Natural killer cell (primary cell): ENCODE results near the gene KIF3B. TPM values are rescaled to one million over a fixed set of nuclear protein-coding genes. Genes with fewer than 3 reads are reported as not detected.

ENCODE experiments used
- ATAC-seq, 3 donors: fragments of 150-1000 bp in 2 of 3; fragments of 200-7000 bp in 1 of 3; cut with Tn5 transposase; 1 replicate in 1 of 3; 2 replicates in 2 of 3; pipeline ENCODE4 v1.10.0; 2021; ENCODE audit warnings: mild to moderate bottlenecking in 2 of 3, moderate library complexity in 2 of 3
- DNase-seq, 2 donors: peaks; one replicate each; pipeline versions ENCODE4 v3.0.0 to v3.0.0-alpha.2; 2013 to 2021; ENCODE audit warnings: mixed read lengths in 1 of 2
- H3K27ac ChIP-seq: one replicate; pipeline ENCODE4 v1.5.1; 2013; ENCODE audit warnings: mild to moderate bottlenecking, low read length
- H3K27me3 ChIP-seq: one replicate; pipeline ENCODE4 v1.6.1; 2013; ENCODE audit warnings: low read length; ENCODE audit not compliant: control insufficient read depth, insufficient read depth
- H3K36me3 ChIP-seq: one replicate; pipeline ENCODE4 v1.6.1; 2013; ENCODE audit warnings: low read length; ENCODE audit not compliant: control insufficient read depth, insufficient read depth
- H3K4me1 ChIP-seq: one replicate; pipeline ENCODE4 v1.6.1; 2013; ENCODE audit warnings: low read length; ENCODE audit not compliant: control insufficient read depth, insufficient read depth
- H3K4me3 ChIP-seq: one replicate; pipeline ENCODE4 v1.5.1; 2013; ENCODE audit warnings: low read length
- H3K9me3 ChIP-seq: one replicate; pipeline ENCODE4 v1.6.1; 2013; ENCODE audit warnings: low read length; ENCODE audit not compliant: control insufficient read depth, insufficient read depth
- H3K27ac Mint-ChIP-seq, 2 donors: one replicate each; pipeline ENCODE4 v1.8.0; 2022; ENCODE audit warnings: mild to moderate bottlenecking in 2 of 2, mixed read lengths in 2 of 2, moderate library complexity in 1 of 2
- H3K27me3 Mint-ChIP-seq, 2 donors: one replicate each; pipeline ENCODE4 v1.8.0; 2022; ENCODE audit warnings: low read depth in 2 of 2, mixed read lengths in 2 of 2
- H3K36me3 Mint-ChIP-seq: one replicate; pipeline ENCODE4 v1.8.0; 2022; ENCODE audit warnings: mixed read lengths
- H3K4me1 Mint-ChIP-seq, 2 donors: one replicate each; pipeline ENCODE4 v1.8.0; 2022; ENCODE audit warnings: mixed read lengths in 2 of 2
- H3K4me3 Mint-ChIP-seq: one replicate; pipeline ENCODE4 v1.8.0; 2022; ENCODE audit warnings: mild to moderate bottlenecking, moderate library complexity, mixed read lengths
- H3K9me3 Mint-ChIP-seq, 2 donors: one replicate each; pipeline ENCODE4 v1.8.0; 2022; ENCODE audit warnings: mixed read lengths in 2 of 2
- WGBS: methylation state at CpG from one replicate; pipeline ENCODE4 v1.1.7; 2013; ENCODE audit warnings: missing lambda C conversion rate; ENCODE audit not compliant: insufficient coverage; 5-methylcytosine and 5-hydroxymethylcytosine counted together
- intact Hi-C: fragments of 100-400 bp; cut with micrococcal nuclease; formaldehyde crosslinking; loops from one replicate; pipeline ENCODE4 v1.14.2; 2022
- total RNA-seq, 4 donors: library from RNA; stranded (reverse); fragments of 120-200 nt in 1 of 4; gene quantifications; one replicate each; pipeline versions ENCODE4 v1.2.3 to v1.2.4, GENCODE V29; 2013 to 2022
- TF ChIP-seq, protein P1 (sequence below): fragments of 200-600 bp; IDR thresholded peaks from one replicate; pipeline ENCODE4 v1.8.0; 2022; ENCODE audit warnings: antibody characterized with exemption

KIF3B gene
- total RNA-seq, 3 donors from 2014 or later (not counting 1 experiment from before 2014, with no cell fraction given), result 10.2 to 14.3 (median 13.2) TPM

DNA sequence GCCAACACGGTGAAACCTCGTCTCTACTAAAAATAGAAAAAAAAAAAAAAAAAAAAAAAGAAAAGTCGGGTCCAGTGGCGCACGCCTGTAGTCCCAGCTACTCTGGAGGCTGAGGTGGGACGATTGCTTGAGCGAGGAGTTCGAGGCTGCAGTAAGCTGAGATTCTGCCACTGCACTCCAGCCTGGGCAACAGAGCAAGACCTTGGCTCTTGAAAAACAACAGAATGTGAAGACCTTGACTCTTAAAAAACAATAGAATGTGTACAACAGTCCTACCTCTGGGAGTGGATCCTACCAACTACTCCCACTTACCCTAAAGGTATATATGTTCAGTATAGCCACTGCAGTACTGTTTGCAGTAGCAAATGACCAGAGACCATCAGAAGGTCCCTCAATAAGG lies 15.1 kb downstream of the KIF3B start:
- H3K27me3 ChIP-seq, result no peaks in the 10 kb centered on the region
- H3K36me3 Mint-ChIP-seq, result no peaks in the 10 kb centered on the region
- ATAC-seq, result no peak
- H3K4me1 Mint-ChIP-seq, result peaks cover 13 to 14% of the 10 kb centered on the region in 2 donors
- TF ChIP-seq, protein P1, sequence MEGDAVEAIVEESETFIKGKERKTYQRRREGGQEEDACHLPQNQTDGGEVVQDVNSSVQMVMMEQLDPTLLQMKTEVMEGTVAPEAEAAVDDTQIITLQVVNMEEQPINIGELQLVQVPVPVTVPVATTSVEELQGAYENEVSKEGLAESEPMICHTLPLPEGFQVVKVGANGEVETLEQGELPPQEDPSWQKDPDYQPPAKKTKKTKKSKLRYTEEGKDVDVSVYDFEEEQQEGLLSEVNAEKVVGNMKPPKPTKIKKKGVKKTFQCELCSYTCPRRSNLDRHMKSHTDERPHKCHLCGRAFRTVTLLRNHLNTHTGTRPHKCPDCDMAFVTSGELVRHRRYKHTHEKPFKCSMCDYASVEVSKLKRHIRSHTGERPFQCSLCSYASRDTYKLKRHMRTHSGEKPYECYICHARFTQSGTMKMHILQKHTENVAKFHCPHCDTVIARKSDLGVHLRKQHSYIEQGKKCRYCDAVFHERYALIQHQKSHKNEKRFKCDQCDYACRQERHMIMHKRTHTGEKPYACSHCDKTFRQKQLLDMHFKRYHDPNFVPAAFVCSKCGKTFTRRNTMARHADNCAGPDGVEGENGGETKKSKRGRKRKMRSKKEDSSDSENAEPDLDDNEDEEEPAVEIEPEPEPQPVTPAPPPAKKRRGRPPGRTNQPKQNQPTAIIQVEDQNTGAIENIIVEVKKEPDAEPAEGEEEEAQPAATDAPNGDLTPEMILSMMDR, result no peak
- no peaks in the 10 kb centered on the region for H3K27me3 Mint-ChIP-seq
- 95% methylated on average over 8 of the region's 8 CpGs for WGBS
- H3K27ac Mint-ChIP-seq, result no peak overlapping the region
- no peak overlapping the region for H3K4me3 Mint-ChIP-seq
- no peaks in the 10 kb centered on the region for H3K9me3 Mint-ChIP-seq
- DNase-seq, result no peak
- intact Hi-C loops, result no loop called here
- H3K9me3 ChIP-seq, result no peaks in the 10 kb centered on the region
- peaks cover 4% of the 10 kb centered on the region for H3K4me1 ChIP-seq
- H3K27ac ChIP-seq, result no peak overlapping the region
- H3K4me3 ChIP-seq, result no peak overlapping the region
- H3K36me3 ChIP-seq, result peaks cover 1% of the 10 kb centered on the region

DNA sequence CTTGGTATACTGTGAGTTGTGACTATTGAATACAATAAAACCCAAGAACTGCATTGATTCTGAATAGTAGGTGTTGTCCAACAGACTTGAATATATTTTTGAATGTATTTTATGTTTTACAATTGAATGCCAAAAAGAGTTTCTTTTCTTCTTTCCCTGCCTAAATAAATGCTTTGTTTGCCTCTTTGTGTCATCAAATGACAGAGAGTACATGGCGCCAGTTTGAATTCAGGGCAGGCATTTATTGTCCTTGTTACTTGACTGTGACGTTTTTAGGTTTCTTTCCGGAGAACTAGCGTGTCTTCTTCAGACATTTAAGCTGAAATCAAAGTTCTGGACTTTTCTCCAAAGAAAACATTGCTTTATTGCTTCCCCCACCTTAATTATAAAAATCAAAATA lies 16.6 kb downstream of the KIF3B start:
- 84% methylated on average over 4 of the region's 4 CpGs for WGBS
- no peak overlapping the region for H3K4me3 ChIP-seq
- peaks cover 4% of the 10 kb centered on the region for H3K4me1 ChIP-seq
- H3K9me3 Mint-ChIP-seq, result no peaks in the 10 kb centered on the region
- DNase-seq (no peak), ATAC-seq (no peak)
- H3K36me3 Mint-ChIP-seq, result no peaks in the 10 kb centered on the region
- peaks cover 1% of the 10 kb centered on the region for H3K36me3 ChIP-seq
- H3K27me3 ChIP-seq, result no peaks in the 10 kb centered on the region
- H3K4me1 Mint-ChIP-seq, result peaks cover 18% of the 10 kb centered on the region in 2 donors
- no peak overlapping the region for H3K27ac ChIP-seq
- no peaks in the 10 kb centered on the region for H3K27me3 Mint-ChIP-seq
- intact Hi-C loops, result no loop called here
- no peak overlapping the region for H3K4me3 Mint-ChIP-seq
- no peaks in the 10 kb centered on the region for H3K9me3 ChIP-seq
- H3K27ac Mint-ChIP-seq, result no peak overlapping the region
- TF ChIP-seq, protein P1, result no peak

DNA sequence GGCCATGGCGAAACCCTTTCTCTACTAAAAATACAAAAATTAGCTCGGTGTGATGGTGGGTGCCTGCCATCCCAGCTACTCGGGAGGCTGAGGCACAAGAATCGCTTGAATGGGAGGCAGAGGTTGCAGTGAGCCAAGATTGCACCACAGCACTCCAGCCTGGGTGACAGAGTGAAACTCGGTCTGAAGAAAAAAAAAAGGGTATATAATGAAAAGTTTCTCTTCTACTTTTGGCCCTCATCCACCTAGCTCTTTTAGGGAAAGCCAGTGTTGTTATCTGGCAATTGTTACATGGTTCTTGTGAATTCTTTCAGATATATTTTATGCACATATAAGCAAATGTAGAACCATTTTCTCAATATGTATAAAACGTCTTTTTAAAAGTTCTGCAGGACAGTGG lies 19.0 kb downstream of the KIF3B start:
- H3K36me3 ChIP-seq, result peaks cover 1% of the 10 kb centered on the region
- DNase-seq, result no peak
- H3K4me3 ChIP-seq, result no peak overlapping the region
- peaks cover 15% of the 10 kb centered on the region in 2 donors for H3K4me1 Mint-ChIP-seq
- ATAC-seq, result no peak
- WGBS, result 87% methylated on average over 5 of the region's 6 CpGs
- H3K27ac ChIP-seq, result no peak overlapping the region
- no peak overlapping the region for H3K4me3 Mint-ChIP-seq
- H3K27ac Mint-ChIP-seq, result no peak overlapping the region
- no peaks in the 10 kb centered on the region for H3K9me3 Mint-ChIP-seq
- intact Hi-C loops, result no loop called here
- TF ChIP-seq, protein P1, result no peak
- no peaks in the 10 kb centered on the region for H3K36me3 Mint-ChIP-seq
- no peaks in the 10 kb centered on the region for H3K9me3 ChIP-seq
- H3K4me1 ChIP-seq, result no peaks in the 10 kb centered on the region
- no peaks in the 10 kb centered on the region for H3K27me3 Mint-ChIP-seq
- no peaks in the 10 kb centered on the region for H3K27me3 ChIP-seq

DNA sequence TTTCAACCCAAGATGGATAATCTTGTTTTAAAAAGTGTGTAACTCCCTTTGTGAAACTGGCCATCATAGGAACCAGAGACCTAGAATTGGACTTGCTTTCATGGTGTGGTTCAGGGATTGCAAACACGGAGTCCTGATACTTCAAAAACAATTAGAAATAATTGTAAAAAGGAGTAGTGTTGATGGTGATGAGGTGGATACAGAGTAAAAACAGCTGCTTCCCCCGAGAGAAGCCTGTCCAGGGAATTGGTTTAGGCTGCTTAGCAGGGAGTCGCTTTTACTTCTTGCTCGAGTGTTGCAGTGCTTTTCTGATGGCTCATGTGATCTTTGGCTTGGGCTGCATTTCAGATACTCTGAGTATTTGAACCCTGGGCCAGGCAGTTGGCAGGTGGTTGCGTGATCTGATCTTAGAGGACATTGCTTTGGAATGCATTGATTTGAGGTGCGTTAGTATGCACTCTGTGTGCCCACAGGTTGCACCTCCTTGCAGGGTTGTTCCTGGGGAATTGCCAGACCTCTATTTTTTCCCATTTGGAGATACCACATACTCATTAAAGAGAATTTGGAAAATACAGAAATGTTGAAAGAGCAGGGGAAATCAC lies 19.5 kb downstream of the KIF3B start:
- ATAC-seq (no peak), DNase-seq (no peak)
- TF ChIP-seq, protein P1, result no peak
- H3K27me3 Mint-ChIP-seq, result no peaks in the 10 kb centered on the region
- Histone ChIP-seq H3K4me1 (no peaks in the 10 kb centered on the region), H3K27ac (no peak overlapping the region), H3K27me3 (no peaks in the 10 kb centered on the region), H3K36me3 (peaks cover 1% of the 10 kb centered on the region), H3K9me3 (no peaks in the 10 kb centered on the region), H3K4me3 (no peak overlapping the region)
- peaks cover 15% of the 10 kb centered on the region in 2 donors for H3K4me1 Mint-ChIP-seq
- 90% methylated on average over 6 of the region's 6 CpGs for WGBS
- no peaks in the 10 kb centered on the region for H3K36me3 Mint-ChIP-seq
- intact Hi-C loops, result no loop called here
- H3K4me3 Mint-ChIP-seq, result no peak overlapping the region
- no peaks in the 10 kb centered on the region for H3K9me3 Mint-ChIP-seq
- H3K27ac Mint-ChIP-seq, result no peak overlapping the region
